GM21381 (cell line): ENCODE data around the gene ITPR2.

Source experiments
- ATAC-seq: cut with Tn5 transposase; IDR thresholded peaks from one replicate; pipeline ENCODE4 v1.9.1; 2021; ENCODE audit warnings: mild to moderate bottlenecking, moderate library complexity; ENCODE audit not compliant: unreplicated experiment

Gene ITPR2

DNA sequence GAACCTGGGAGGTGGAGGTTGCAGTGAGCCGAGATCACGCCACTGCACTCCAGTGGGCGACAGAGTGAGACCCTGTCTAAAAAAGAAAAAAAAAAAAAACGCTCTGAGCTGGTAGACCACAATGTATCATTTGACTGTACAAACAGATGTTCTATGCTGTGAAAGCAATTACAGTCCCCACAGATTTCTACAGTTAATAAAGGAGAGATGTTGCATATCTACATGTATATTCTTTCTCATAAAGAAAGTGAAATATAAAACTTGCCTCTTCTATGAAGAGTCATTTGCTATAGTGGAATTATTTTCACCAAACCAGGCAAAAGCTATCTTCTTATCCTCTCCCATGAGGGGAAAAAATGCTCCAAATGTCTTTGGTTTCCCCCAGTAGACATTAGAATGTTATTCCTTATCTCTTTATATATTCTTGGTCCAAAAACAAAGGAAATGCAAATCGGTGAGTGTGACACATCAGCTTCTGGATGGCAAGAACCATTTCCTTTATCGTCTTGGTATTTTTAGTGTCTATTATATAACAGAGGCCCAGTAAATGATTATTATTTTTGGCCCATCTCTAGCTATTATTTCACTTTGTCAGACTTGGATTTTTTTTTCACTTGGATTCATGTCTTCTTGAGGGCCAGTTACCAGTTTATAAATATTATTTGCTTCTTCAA is 407.3 kb downstream of the ITPR2 start:
- no peak for ATAC-seq

DNA sequence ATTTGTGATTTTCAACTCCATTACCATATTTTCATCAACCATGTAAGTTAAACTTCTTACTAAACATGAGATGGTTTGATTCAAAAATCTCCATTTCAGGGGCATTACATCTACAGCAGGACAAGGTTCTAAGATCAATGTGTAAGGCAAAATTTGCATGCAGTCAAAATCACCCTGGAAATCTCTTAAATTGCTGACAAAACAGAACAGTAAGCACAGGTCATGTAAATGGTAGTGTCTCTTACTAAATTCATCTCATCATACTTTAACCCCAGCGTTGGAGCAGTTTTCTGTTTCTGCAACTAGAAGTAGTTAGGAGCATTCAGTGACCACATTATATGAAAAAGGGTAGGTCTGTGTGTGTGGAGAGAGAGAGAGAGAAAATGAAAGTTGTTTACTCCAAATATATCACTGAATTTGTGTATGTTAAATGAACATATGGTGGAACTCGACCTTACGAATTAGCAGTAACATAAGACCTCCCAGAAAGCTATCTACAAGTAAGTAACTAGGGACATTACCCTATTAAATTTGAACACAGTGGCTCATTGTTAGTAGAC is 410.1 kb downstream of the ITPR2 start:
- ATAC-seq: peak; percentile 55

DNA sequence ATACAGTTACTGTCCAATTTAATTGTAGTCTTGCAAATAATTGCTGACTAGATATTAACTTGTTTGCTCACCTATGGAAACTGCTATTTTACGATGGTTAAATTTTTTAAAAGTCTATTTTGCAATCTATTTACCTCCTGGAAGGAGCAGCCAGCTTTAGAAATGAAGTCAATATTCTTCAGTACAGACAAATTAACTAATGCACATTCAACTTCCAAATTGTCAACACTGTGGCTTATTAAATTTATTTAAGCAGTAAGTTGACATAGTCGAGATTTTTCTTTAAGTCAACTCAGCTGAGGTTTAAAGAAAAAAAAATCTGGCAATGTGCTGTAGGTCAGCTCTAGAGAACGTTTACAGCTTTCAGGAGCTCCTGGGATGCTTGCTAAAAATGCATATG is 416.4 kb downstream of the ITPR2 start:
- no peak for ATAC-seq

DNA sequence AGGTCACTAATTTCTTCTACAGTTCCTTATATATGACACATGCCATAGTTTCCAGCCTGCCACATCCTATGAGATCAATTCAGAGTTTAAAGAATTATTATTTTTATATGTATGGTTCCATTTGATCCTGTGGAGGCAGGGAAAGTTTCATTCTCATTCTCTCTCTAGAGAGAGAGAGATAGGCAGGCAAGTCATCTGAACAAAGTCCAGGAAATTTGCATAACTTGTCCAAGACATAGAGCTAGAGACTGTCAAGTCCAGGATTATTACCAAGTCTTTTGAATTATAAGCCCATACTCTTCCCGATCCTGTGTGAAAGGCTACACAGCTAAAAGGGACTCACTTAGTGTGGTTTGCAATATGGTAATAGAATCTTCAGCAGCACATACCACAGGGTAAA is 422.3 kb downstream of the ITPR2 start:
- no peak for ATAC-seq

DNA sequence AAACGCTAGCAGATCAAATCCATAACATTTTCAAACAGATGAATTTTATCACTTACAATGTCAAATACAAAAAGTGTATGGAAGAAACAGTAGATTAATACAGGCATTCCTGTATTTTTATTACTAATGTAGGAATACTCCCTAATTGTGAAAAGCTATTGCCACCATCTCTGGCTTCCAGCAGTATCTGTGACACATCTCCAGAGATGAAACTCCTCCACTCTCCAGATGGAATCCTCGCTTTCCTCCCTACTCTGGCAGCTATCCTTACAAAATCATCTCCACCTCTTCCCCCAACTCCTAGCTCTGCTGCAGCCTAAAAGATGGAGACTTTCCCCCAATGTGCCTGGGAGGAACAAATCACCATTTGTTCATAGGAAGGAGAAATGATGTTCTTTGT is 426.2 kb downstream of the ITPR2 start:
- ATAC-seq: no peak

DNA sequence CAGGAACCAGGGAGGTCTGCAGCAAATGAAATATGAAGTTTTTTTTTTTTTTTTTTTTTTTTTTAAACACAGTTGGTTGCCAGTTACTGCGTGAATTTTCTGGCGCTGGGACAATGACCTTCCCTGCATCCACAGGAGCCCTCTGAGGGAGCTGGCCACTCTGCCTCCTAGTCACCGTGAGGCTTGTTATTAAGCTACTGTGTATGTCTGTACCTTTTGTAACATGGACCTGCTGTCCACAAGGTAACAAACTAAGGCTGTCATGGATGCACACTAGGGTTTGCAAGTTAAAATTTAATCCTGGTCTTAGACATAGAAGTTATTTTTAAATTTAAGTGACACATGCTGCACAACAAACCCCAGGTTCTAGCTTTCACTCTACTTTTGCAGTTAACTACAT is 426.6 kb downstream of the ITPR2 start:
- no peak for ATAC-seq

- ATAC-seq: no peak
Observed at GRCh38 chr12:26403601-26404000, 429.4 kb downstream of the ITPR2 start.

DNA sequence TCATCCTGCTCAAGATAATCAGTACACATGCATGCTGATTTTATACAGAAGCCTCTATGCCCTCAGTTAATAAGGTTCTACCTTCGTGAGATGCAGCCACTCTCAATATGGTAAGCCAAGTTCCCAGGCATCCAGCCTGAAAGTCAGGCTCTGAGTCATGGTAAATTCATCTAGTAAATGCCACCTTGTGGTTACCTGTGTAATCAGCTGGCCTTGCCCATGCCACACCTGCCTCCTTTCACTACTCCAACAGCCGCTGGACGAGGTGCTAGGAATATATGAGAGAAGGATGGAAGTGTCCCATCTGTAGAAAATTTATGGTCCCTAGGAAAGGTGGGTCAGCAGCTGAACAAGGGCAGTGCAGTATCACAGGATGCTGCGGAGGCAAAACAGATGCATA is 430.3 kb downstream of the ITPR2 start:
- no peak for ATAC-seq

DNA sequence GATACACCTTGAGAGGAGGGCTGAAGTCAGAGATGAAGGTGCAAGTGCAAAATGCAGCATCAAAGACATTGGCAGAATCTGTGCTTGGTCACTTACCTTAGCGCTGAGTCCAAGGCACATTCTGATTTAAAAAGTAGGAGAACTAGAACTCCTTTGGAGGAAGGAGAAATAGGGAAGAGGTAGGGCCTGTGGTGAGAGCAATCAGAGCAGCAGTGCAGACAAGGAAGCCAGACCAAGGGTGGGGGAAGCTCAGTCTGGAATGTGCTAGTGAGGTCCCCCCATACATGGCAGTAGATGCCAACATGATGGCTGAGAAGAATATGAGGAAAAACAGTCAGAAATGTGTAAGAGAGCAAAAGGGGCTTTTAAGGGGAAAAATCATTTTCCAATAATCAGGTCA is 431.1 kb downstream of the ITPR2 start:
- ATAC-seq: no peak

DNA sequence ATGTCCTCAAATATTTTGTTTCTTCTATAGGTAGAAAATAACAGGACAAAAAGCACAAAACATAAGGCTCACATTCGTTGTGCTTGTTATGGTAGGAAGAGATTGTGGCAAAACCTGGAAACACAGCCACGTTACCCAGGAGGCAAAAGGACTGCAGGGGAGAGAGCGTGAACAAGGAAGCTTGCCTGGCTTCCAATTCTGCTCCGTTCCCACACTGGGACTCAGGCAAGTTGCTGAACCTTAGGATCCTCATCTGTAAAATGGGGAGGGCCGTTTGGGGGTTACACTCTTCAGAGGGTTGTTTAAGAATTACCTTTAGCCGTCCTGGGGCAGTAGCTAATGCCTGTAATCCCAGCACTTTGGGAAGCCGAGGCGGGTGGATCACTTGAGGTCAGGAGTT is 432.4 kb downstream of the ITPR2 start:
- no peak for ATAC-seq

DNA sequence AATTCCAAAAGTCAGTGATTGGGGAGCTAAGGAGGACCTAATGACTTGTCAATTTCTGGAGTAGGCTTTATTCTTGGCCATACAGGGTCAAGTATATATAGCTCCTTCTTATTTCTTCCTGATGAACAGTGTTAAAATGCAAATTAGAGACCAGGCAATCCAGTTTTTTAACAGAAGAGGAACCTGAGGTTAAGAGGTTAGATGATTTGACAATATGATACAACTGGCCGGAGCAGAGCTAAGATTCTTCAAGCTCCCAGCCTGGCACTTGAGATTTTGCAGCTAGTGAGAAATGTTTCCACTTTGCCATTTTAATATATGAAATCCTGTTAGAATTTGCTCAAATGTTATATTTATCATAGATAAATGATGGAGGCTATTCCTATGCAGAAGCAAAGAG is 433.6 kb downstream of the ITPR2 start:
- no peak for ATAC-seq

GRCh38 chr12:26396402-26396801 is 436.6 kb downstream of the ITPR2 start:
- ATAC-seq: no peak

- ATAC-seq: no peak
Observed at GRCh38 chr12:26389343-26389742, 443.7 kb downstream of the ITPR2 start.

GRCh38 chr12:26384536-26384935 is 448.5 kb downstream of the ITPR2 start:
- no peak for ATAC-seq

GRCh38 chr12:26383041-26383440 is 450.0 kb downstream of the ITPR2 start:
- no peak for ATAC-seq

DNA sequence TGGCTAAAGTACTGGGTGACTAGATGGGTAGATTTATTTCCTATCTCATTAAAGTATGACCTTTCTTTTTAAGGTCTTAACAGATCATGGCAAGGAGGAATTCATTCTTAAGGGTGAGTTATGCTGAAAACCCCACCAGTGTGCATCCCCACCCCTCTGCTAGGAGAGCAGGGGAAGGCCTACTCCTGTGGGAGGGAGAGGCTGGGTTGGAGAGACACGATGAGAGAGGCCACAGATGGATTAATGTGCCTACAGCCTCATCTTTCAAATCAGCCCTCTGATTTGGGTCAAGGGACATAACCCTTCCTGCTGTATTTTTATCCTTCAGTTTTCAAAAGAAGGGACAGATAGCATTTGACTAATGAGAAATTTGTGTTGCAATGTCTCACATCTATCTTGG is 452.1 kb downstream of the ITPR2 start:
- ATAC-seq: no peak

DNA sequence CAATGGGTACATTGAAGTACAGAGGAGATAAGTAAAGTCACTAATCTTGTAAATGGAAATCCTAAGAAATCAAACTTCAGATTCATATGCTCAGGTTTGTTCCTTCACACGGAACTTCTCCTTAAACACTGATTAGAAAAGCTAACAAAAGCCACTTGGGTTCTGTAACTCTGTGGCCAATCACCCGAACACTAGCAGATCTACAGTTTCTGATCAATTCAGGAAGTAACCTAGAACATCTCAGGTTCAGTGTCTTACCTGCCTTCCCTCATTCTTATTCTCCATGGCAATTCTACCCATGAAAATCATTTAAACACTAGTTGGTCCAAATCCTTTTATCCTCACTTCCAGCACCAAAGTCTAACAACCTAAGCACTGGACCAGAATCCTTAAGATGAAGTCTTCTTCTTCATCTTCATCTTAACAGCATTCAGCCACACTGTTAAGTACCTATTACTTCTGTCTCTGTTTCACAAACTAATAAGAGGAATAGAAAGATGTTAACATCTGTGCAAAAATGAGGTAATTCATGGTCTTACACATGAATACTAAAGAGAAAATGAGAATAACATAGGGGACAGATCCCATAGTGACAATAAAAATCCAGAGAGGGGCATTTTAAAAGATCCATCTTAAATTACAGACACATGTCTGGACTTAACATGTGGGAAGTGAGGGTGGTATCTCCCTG is 453.1 kb downstream of the ITPR2 start:
- no peak for ATAC-seq

DNA sequence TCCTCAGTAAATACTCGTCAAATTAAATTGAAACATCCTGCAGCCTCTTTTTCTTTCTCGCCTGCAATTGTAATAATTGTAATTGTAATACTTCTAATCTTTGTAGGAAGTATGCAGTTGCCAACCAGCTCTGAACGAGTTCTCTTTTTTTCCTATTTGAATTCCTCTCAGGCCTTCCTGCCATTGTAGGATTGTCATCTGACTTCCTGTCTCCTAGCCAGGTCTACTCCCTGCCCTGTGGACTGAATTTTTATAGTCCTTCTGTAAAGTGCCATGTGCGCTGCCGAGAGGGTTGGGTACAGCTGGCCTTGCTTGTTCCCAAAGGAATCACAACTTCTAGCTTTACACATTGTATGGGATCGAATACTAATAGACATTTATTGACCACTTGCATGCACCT is 454.3 kb downstream of the ITPR2 start:
- no peak for ATAC-seq

- no peak for ATAC-seq
Observed at GRCh38 chr12:26374934-26375680, 457.9 kb downstream of the ITPR2 start.

GRCh38 chr12:26373606-26374495 is 459.1 kb downstream of the ITPR2 start:
- no peak for ATAC-seq

DNA sequence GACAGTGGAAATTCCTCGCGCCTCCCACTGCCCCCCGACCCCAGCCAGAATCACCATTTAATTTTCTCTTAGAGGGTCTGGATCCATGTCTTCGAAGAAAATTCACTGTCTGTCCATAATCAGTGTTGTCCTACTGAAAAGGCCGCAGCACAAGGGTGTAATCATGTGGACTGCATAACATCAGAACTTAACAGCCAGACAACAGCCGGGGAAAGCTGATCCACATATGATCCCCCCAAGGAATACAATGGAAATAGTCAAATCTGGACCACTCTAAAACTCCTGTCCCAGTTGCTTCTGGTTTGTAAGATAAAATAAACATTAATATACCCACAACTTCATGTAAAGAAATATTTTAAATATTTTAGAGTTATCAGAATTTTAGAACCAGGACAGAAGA is 460.1 kb downstream of the ITPR2 start:
- ATAC-seq: no peak
